Upper lobe of right lung (tissue), 1 donor: ENCODE data around the gene PCCA. TPM values are rescaled to one million over a fixed set of nuclear protein-coding genes. Genes with fewer than 3 reads are reported as not detected.

Experiments
- ATAC-seq: fragments of 200-7000 bp; cut with Tn5 transposase; one replicate; pipeline ENCODE4 v1.9.1; 2020; ENCODE audit warnings: mild to moderate bottlenecking, moderate library complexity
- DNase-seq: peaks from one replicate; pipeline ENCODE4 v3.0.0-alpha.2; 2020
- H3K27ac ChIP-seq: fragments of 200-600 bp; one replicate; pipeline ENCODE4 v1.8.0; 2022
- H3K27me3 ChIP-seq: fragments of 200-600 bp; one replicate; pipeline ENCODE4 v1.8.0; 2022; ENCODE audit warnings: mild to moderate bottlenecking
- H3K36me3 ChIP-seq: fragments of 200-600 bp; one replicate; pipeline ENCODE4 v1.8.0; 2022
- H3K4me1 ChIP-seq: fragments of 200-600 bp; one replicate; pipeline ENCODE4 v1.8.0; 2022
- H3K4me3 ChIP-seq: fragments of 200-600 bp; one replicate; pipeline ENCODE4 v1.8.0; 2022; ENCODE audit warnings: mild to moderate bottlenecking
- H3K9me3 ChIP-seq: fragments of 200-600 bp; one replicate; pipeline ENCODE4 v1.8.0; 2022
- intact Hi-C: fragments of 100-400 bp; cut with DNase I; formaldehyde crosslinking; loops from one replicate; pipeline ENCODE4 v1.11.0; 2022
- total RNA-seq: library from RNA; stranded (reverse); fragmentation: NEBNext Ultra II Directional; extraction: Animal tissue kit (Norgen Biotek cat#: 25700); gene quantifications from one replicate; pipeline ENCODE4 v1.2.1, GENCODE V29; 2021
- TF ChIP-seq, protein P1 (sequence below): fragments of 200-600 bp; IDR thresholded peaks from one replicate; pipeline ENCODE4 v1.8.0; 2022; ENCODE audit warnings: antibody characterized with exemption
- donor health status: DM: no; HTN: yes; CAD: no; lungs with severe emphysema.

PCCA gene
- total RNA-seq, 1 donor from 2014 or later, result 34.7 TPM

DNA sequence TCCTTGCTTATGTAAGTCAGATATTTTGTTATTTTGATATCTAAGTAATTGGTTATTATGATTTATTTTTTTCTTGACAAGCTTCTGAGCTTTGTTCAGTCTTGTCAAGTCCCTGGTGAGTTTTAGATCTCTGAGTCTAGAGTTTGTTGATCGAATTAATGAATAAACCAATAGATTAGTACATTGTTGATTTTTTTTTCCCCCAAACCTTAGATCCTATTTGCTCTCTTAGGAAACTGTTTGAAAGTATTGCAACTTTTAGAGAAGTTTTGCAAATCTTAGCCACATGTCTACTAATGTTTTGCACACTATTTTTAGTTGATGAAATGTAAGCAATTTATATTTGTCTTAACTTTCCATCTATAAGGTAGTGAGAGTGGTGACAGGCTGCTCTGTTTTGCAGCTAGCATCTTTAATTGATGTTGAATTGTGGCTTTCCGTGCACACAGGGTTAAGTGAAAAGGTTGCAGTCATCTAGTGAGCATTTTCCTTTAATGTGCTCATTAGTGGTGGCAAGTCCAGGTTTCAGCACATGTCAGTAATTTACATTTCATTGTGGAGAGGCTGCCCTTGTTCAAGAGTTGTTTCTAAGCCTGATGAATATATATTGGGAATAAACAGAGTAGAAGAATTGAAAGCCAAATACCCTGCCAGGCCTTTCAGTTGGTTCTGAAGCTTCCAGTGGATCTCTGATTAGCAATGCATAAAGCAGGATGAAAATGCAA, 86.3 kb downstream of the PCCA start:
- no peaks in the 10 kb centered on the region for H3K27me3 ChIP-seq
- no peaks in the 10 kb centered on the region for H3K36me3 ChIP-seq
- no peaks in the 10 kb centered on the region for H3K4me1 ChIP-seq
- intact Hi-C loops, result no loop called here
- no peak for ATAC-seq
- TF ChIP-seq, protein P1, sequence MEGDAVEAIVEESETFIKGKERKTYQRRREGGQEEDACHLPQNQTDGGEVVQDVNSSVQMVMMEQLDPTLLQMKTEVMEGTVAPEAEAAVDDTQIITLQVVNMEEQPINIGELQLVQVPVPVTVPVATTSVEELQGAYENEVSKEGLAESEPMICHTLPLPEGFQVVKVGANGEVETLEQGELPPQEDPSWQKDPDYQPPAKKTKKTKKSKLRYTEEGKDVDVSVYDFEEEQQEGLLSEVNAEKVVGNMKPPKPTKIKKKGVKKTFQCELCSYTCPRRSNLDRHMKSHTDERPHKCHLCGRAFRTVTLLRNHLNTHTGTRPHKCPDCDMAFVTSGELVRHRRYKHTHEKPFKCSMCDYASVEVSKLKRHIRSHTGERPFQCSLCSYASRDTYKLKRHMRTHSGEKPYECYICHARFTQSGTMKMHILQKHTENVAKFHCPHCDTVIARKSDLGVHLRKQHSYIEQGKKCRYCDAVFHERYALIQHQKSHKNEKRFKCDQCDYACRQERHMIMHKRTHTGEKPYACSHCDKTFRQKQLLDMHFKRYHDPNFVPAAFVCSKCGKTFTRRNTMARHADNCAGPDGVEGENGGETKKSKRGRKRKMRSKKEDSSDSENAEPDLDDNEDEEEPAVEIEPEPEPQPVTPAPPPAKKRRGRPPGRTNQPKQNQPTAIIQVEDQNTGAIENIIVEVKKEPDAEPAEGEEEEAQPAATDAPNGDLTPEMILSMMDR, result no peak
- H3K9me3 ChIP-seq, result no peaks in the 10 kb centered on the region
- DNase-seq, result no peak
- no peak overlapping the region for H3K4me3 ChIP-seq
- H3K27ac ChIP-seq, result no peak overlapping the region

DNA sequence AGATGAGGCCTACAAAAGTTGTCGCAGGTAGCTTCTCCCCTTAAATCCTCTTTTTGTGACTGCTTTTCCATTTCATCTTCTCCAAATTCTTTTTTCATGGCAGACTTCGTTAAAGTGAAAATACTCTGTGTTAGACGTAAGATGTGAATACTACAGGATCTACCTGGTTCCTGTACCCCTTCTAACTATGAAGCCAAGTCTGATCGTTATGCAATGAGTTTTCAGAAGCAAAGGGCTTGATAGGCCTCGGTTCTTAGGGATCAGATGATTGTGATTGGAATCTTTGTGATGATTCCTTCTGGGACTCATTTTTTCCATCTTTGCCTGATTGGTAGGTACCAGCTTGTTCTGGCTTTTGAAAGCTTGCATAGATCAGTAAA, 86.9 kb downstream of the PCCA start:
- H3K27ac ChIP-seq, result no peak overlapping the region
- TF ChIP-seq, protein P1, result no peak
- intact Hi-C loops, result no loop called here
- no peaks in the 10 kb centered on the region for H3K4me1 ChIP-seq
- H3K36me3 ChIP-seq, result no peaks in the 10 kb centered on the region
- no peaks in the 10 kb centered on the region for H3K9me3 ChIP-seq
- ATAC-seq (no peak), DNase-seq (no peak)
- H3K4me3 ChIP-seq, result no peak overlapping the region
- H3K27me3 ChIP-seq, result no peaks in the 10 kb centered on the region

DNA sequence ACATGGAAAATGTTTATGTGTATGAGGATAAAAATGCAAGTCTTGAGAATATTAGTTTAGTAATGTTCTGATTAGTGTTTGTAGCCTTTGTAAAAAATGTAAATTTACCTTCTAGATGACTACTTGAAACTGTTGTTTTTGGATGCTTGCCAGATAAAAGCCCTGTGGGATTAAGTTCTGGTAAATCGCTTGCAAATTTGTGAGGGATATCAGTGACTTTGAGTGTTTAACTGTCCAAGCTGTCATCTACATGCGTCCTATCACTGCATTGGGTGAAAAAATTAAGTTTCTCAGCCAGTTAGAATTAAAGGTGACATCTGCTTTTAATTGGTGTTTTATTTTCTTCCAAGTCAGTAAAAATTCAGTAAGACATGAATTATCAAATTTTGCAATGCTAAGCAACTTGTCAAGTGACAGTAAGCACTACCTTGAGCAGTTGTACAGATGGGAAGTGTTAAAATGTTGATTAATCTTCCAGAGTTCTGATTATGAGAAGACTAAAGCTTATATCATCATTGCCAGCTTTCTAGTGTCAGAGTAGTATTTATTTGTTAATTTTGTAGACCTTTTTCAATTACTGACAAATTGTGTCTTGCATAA, 88.0 kb downstream of the PCCA start:
- DNase-seq, result no peak
- no peak for ATAC-seq
- H3K36me3 ChIP-seq, result no peaks in the 10 kb centered on the region
- TF ChIP-seq, protein P1, result no peak
- H3K9me3 ChIP-seq, result no peaks in the 10 kb centered on the region
- no peaks in the 10 kb centered on the region for H3K27me3 ChIP-seq
- intact Hi-C loops, result no loop called here
- no peak overlapping the region for H3K4me3 ChIP-seq
- no peaks in the 10 kb centered on the region for H3K4me1 ChIP-seq
- H3K27ac ChIP-seq, result no peak overlapping the region

DNA sequence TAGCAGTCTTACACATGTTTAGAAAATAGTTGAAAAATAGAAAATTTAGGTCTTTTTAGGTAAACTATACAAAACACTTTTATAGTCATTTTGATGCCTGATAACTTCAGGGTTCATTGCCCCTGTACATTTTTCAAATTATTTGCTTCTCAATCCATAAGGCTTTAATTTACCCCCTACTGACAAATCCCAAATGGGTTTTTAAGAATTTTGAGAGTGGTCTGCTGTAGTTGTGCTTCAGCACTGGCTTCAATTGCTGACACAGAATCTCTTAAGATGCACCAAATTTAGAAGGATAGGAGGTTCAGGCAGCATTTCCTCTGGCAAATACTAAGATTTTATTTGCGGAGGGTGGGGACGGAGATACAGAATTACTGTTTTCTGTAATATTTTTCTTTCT, 89.4 kb downstream of the PCCA start:
- Histone ChIP-seq H3K27me3 (no peaks in the 10 kb centered on the region), H3K36me3 (no peaks in the 10 kb centered on the region), H3K4me3 (no peak overlapping the region), H3K4me1 (no peaks in the 10 kb centered on the region), H3K9me3 (no peaks in the 10 kb centered on the region), H3K27ac (no peak overlapping the region)
- TF ChIP-seq, protein P1, result no peak
- DNase-seq (no peak), ATAC-seq (no peak)
- intact Hi-C loops, result no loop called here

DNA sequence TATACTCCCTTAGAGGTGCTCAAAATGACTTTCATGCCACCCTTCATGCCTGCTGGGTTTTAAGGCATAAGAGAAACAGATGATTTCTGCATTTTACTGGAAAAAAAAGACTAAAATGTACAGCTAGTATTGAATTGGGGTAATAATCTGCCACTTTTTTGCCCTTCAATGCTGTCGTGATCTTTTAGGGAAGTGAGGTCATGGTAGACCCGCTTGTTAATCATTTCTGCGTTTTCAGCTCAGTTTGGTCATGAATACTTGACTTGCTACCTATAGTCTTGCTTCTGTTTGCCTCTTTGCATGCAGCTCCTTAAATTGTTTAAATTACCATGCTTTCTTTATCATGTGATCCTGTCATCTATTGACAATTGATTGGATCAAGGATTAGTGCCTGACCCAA, 90.4 kb downstream of the PCCA start:
- intact Hi-C loops, result no loop called here
- H3K27ac ChIP-seq, result no peak overlapping the region
- ATAC-seq (no peak), DNase-seq (no peak)
- H3K4me1 ChIP-seq, result no peaks in the 10 kb centered on the region
- H3K36me3 ChIP-seq, result no peaks in the 10 kb centered on the region
- H3K9me3 ChIP-seq, result no peaks in the 10 kb centered on the region
- TF ChIP-seq, protein P1, result no peak
- no peak overlapping the region for H3K4me3 ChIP-seq
- H3K27me3 ChIP-seq, result no peaks in the 10 kb centered on the region
